Neural cell (in vitro differentiated cells): ENCODE results near the gene MR1. TPM values are rescaled to one million over a fixed set of nuclear protein-coding genes. Genes with fewer than 3 reads are reported as not detected.

Experiments
- H2AFZ ChIP-seq: fragments of 200-600, 300-800 bp; sonication (generic), shearing (Covaris generic); 2 replicates; pipeline ENCODE4 v1.6.0; 2014; ENCODE audit warnings: low read depth, mild to moderate bottlenecking, antibody characterized with exemption, low read length, moderate library complexity
- H3F3A ChIP-seq: fragments of 200-600 bp; shearing (Covaris generic); 2 replicates; pipeline ENCODE4 v1.6.1; 2016; ENCODE audit warnings: mild to moderate bottlenecking, moderate library complexity, mixed read lengths, antibody characterized with exemption, low read length; ENCODE audit not compliant: insufficient read depth, poor library complexity, severe bottlenecking
- H3K27ac ChIP-seq: fragments of 200-600, 300-800 bp; sonication (generic), shearing (Covaris generic); 2 replicates; pipeline ENCODE4 v1.5.1; 2014; ENCODE audit warnings: mild to moderate bottlenecking, low read length, moderate library complexity
- H3K27me3 ChIP-seq: fragments of 300-800, 200-600 bp; sonication (generic), shearing (Covaris generic); 2 replicates; pipeline ENCODE4 v1.6.0; 2014; ENCODE audit warnings: mild to moderate bottlenecking, low read depth, low read length, moderate library complexity; ENCODE audit not compliant: insufficient read depth
- H3K36me3 ChIP-seq: fragments of 300-800, 200-600 bp; sonication (generic), shearing (Covaris generic); 2 replicates; pipeline ENCODE4 v1.5.1; 2014; ENCODE audit warnings: mild to moderate bottlenecking, antibody characterized with exemption, low read length, moderate library complexity; ENCODE audit not compliant: insufficient read depth
- H3K4me2 ChIP-seq: fragments of 300-800, 200-600 bp; sonication (generic), shearing (Covaris generic); 2 replicates; pipeline ENCODE4 v1.6.0; 2014; ENCODE audit warnings: mild to moderate bottlenecking, low read length
- H3K4me3 ChIP-seq: fragments of 300-800, 200-600 bp; sonication (generic), shearing (Covaris generic); 2 replicates; pipeline ENCODE4 v1.5.1; 2014; ENCODE audit warnings: mild to moderate bottlenecking, low read length, moderate library complexity
- H3K79me2 ChIP-seq: fragments of 200-600 bp; shearing (Covaris generic); replicated peaks from 2 replicates; pipeline ENCODE4 v1.6.0; 2014; ENCODE audit warnings: mild to moderate bottlenecking, low read length, moderate library complexity; ENCODE audit not compliant: insufficient read depth
- H3K9ac ChIP-seq: fragments of 300-800, 200-600 bp; sonication (generic), shearing (Covaris generic); 2 replicates; pipeline ENCODE4 v1.6.1; 2016; ENCODE audit warnings: mild to moderate bottlenecking, low read length, mixed read lengths
- H3K9me2 ChIP-seq: fragments of 200-600 bp; shearing (Covaris generic); 2 replicates; pipeline ENCODE4 v1.6.1; 2016; ENCODE audit warnings: mild to moderate bottlenecking, low read length, mixed read lengths; ENCODE audit not compliant: insufficient read depth
- H3K9me3 ChIP-seq: fragments of 200-600, 300-800 bp; sonication (generic), shearing (Covaris generic); 2 replicates; pipeline ENCODE4 v1.6.1; 2016; ENCODE audit warnings: mild to moderate bottlenecking, mixed run types, low read length, moderate library complexity, mixed read lengths
- H4K20me1 ChIP-seq: fragments of 200-600 bp; shearing (Covaris generic); 2 replicates; pipeline ENCODE4 v1.6.1; 2016; ENCODE audit warnings: mild to moderate bottlenecking, mixed run types; ENCODE audit not compliant: insufficient read depth
- EP300 ChIP-seq: fragments of 450-650 bp; conservative IDR thresholded peaks from 2 replicates; pipeline ENCODE4 v1.6.1; 2014; ENCODE audit warnings: antibody characterized with exemption, mild to moderate bottlenecking, moderate library complexity; ENCODE audit not compliant: poor library complexity, severe bottlenecking
- EZH2 ChIP-seq: fragments of 200-600, 300-800 bp; shearing (Covaris generic), sonication (generic); IDR thresholded peaks from 2 replicates; pipeline ENCODE4 v1.6.1; 2014; ENCODE audit warnings: antibody characterized with exemption, low read length, borderline replicate concordance, mild to moderate bottlenecking; ENCODE audit not compliant: insufficient read depth, poor library complexity, severe bottlenecking
- MXI1 ChIP-seq: fragments of 450-650 bp; conservative IDR thresholded peaks from 2 replicates; pipeline ENCODE4 v1.6.1; 2014; ENCODE audit warnings: antibody characterized with exemption, mild to moderate bottlenecking; ENCODE audit not compliant: poor library complexity, severe bottlenecking
- POLR2AphosphoS5 ChIP-seq: IDR thresholded peaks from 2 replicates; pipeline ENCODE4 v1.6.1; 2012
- RAD21 ChIP-seq: fragments of 450-650 bp; conservative IDR thresholded peaks from 2 replicates; pipeline ENCODE4 v1.6.1; 2014; ENCODE audit warnings: antibody characterized with exemption, mild to moderate bottlenecking, moderate library complexity
- SMC3 ChIP-seq: fragments of 450-650 bp; conservative IDR thresholded peaks from 2 replicates; pipeline ENCODE4 v1.6.1; 2014; ENCODE audit warnings: antibody characterized with exemption, mild to moderate bottlenecking, moderate library complexity; ENCODE audit not compliant: poor library complexity
- TAF1 ChIP-seq: IDR thresholded peaks from 2 replicates; pipeline ENCODE4 v1.6.1; 2012; ENCODE audit warnings: low read depth
- polyA plus RNA-seq: library from polyadenylated mRNA; depleted of rRNA; stranded (reverse); fragments of >200 nt; gene quantifications from 2 replicates; pipeline ENCODE4 v1.2.3, GENCODE V29; 2014
- TF ChIP-seq, protein P1 (sequence below): IDR thresholded peaks from 2 replicates; pipeline ENCODE4 v1.6.1; 2012; ENCODE audit warnings: borderline replicate concordance
- TF ChIP-seq, protein P2 (sequence below): fragments of 450-650 bp; IDR thresholded peaks from 2 replicates; pipeline ENCODE4 v1.5.1; 2014; ENCODE audit warnings: antibody characterized with exemption, mild to moderate bottlenecking, moderate library complexity; ENCODE audit not compliant: poor library complexity, severe bottlenecking

The MR1 gene
- polyA plus RNA-seq, 1 donor from 2014 or later: not detected

DNA sequence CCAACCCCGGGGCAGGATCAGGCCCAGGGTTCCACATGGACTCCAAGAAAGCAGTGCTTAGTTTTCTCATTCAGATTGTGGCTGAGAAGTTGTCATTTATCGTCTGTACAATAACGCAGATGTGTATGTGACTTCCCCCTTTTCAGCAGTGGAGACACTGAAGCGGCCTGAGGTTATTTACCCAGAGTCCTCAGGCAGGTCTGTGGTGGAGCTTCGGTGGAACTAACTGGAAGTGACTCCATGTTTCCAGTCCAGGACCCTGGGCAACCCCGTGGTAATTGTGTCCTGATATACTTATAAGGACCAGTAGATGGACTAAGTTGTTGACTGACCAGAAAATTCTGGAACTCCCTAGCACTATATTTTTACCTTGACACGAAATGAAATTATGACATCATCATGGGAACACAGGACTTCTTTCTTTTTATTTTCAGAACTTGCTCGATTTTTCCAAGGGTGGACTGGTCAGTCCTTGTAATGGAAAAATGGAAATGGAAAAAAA, 53.7 kb downstream of the MR1 start:
- Histone ChIP-seq H3K4me2 (no peak overlapping the region), H3K4me3 (no peak overlapping the region), H3K79me2 (peaks cover 25% of the 10 kb centered on the region), H3K9me2 (no peaks in the 10 kb centered on the region), H3F3A (no peaks in the 10 kb centered on the region), H3K9me3 (no peaks in the 10 kb centered on the region), H2AFZ (no peak overlapping the region), H3K27me3 (no peaks in the 10 kb centered on the region), H3K27ac (no peak overlapping the region), H3K9ac (no peak overlapping the region), H4K20me1 (no peaks in the 10 kb centered on the region), H3K36me3 (no peaks in the 10 kb centered on the region)
- TF ChIP-seq, protein P1, sequence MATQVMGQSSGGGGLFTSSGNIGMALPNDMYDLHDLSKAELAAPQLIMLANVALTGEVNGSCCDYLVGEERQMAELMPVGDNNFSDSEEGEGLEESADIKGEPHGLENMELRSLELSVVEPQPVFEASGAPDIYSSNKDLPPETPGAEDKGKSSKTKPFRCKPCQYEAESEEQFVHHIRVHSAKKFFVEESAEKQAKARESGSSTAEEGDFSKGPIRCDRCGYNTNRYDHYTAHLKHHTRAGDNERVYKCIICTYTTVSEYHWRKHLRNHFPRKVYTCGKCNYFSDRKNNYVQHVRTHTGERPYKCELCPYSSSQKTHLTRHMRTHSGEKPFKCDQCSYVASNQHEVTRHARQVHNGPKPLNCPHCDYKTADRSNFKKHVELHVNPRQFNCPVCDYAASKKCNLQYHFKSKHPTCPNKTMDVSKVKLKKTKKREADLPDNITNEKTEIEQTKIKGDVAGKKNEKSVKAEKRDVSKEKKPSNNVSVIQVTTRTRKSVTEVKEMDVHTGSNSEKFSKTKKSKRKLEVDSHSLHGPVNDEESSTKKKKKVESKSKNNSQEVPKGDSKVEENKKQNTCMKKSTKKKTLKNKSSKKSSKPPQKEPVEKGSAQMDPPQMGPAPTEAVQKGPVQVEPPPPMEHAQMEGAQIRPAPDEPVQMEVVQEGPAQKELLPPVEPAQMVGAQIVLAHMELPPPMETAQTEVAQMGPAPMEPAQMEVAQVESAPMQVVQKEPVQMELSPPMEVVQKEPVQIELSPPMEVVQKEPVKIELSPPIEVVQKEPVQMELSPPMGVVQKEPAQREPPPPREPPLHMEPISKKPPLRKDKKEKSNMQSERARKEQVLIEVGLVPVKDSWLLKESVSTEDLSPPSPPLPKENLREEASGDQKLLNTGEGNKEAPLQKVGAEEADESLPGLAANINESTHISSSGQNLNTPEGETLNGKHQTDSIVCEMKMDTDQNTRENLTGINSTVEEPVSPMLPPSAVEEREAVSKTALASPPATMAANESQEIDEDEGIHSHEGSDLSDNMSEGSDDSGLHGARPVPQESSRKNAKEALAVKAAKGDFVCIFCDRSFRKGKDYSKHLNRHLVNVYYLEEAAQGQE: no peak
- TF ChIP-seq RAD21 (no peak), POLR2AphosphoS5 (no peak), MXI1 (no peak), EP300 (no peak), TAF1 (no peak), SMC3 (no peak), EZH2 (no peak)
- TF ChIP-seq, protein P2, sequence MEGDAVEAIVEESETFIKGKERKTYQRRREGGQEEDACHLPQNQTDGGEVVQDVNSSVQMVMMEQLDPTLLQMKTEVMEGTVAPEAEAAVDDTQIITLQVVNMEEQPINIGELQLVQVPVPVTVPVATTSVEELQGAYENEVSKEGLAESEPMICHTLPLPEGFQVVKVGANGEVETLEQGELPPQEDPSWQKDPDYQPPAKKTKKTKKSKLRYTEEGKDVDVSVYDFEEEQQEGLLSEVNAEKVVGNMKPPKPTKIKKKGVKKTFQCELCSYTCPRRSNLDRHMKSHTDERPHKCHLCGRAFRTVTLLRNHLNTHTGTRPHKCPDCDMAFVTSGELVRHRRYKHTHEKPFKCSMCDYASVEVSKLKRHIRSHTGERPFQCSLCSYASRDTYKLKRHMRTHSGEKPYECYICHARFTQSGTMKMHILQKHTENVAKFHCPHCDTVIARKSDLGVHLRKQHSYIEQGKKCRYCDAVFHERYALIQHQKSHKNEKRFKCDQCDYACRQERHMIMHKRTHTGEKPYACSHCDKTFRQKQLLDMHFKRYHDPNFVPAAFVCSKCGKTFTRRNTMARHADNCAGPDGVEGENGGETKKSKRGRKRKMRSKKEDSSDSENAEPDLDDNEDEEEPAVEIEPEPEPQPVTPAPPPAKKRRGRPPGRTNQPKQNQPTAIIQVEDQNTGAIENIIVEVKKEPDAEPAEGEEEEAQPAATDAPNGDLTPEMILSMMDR: no peak

DNA sequence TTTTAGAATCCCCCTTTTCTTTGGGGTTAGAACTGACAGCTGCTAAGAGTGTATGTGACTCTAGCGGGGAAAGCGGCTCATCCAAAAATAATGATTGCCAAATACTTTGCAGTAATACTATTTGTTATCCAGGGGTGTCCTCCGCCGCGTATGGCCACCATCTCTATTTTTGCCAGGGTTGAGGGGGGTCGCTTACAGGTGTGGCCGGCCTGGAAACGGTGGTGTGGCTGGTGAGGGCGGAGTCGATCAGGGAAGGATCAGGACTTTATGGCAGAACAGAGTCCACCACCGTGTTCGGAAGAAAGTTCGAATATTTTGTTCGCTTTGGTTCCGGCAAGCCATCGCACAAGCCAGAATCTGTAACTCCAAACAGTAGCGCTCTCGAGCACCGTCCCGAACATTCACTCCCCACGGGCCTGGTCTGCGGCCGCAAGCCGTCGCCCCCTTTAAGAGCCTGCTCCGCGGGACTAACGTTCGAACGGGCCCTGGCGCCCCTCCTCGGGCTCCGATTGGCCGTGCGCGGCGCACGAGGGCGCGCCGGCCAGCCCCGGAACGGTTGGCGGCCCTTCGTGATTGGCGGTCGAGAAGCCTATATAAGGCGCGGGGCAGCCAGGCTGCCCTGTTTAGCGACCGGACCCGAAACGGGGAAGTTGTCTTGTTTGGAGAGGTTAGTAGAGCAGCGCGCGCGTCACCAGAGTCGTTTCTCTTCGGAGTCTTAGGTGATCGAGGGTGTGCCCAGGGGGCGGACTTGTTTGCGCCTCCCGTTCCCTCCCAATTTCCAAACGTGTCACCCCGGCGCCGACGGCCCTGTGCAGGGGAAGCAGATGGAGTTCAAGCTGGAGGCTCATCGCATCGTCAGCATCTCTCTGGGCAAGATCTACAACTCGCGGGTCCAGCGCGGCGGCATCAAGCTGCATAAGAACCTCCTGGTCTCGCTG, 54.6 kb downstream of the MR1 start, which contains the start of gene IER5:
TSS of gene IER5 (plus strand) at position 622 of the 938 bp plus-strand sequence. CDS start at position 825, 203 bp downstream.
- TF ChIP-seq EZH2: no peak
- TF ChIP-seq SMC3: peak; percentile 61
- TF ChIP-seq, protein P1: peak; percentile 95
- TF ChIP-seq RAD21: peak; percentile 60
- TF ChIP-seq EP300: no peak
- peak; percentile 67 for TF ChIP-seq MXI1
- peak; percentile 99 for TF ChIP-seq POLR2AphosphoS5
- peak; percentile 99 for TF ChIP-seq TAF1
- TF ChIP-seq, protein P2: no peak
- Histone ChIP-seq H3K4me3 (peak within 1 kb of the TSS; percentile 91), H2AFZ (no peak within 1 kb of the TSS), H3K9me2 (no peaks in the 10 kb centered on the region), H3K9me3 (no peaks in the 10 kb centered on the region), H3F3A (no peaks in the 10 kb centered on the region), H3K36me3 (no peaks in the 10 kb centered on the region), H3K4me2 (peak within 1 kb of the TSS; percentile 71), H4K20me1 (no peaks in the 10 kb centered on the region), H3K27me3 (no peaks in the 10 kb centered on the region), H3K9ac (peak within 1 kb of the TSS; percentile 73), H3K27ac (peak within 1 kb of the TSS; percentile 47), H3K79me2 (peaks cover 31% of the 10 kb centered on the region)
